NCI-H748 treated with DMSO at 0.1 percent for 48 hours (cell line): ENCODE measurements around the gene MUC5AC.
"Not testable (repeated sequence)": the region's sequence is repeated elsewhere in the genome, so short reads cannot be mapped to it uniquely, and the experiment has no call there.

Source experiments
- DNase-seq: peaks from one replicate; lab custom pipeline; 2025; lab: John Stamatoyannopoulos, UW

Gene MUC5AC

GRCh38 chr11:1147792-1148191 is 10.0 kb upstream of the MUC5AC start:
- DNase-seq, result no peak

GRCh38 chr11:1148752-1149180 is 9.0 kb upstream of the MUC5AC start:
- no peak for DNase-seq

GRCh38 chr11:1149545-1149944 is 8.2 kb upstream of the MUC5AC start:
- DNase-seq, result no peak

GRCh38 chr11:1150116-1150515 is 7.6 kb upstream of the MUC5AC start:
- no peak for DNase-seq

- DNase-seq, result no peak
These were observed 6.9 kb upstream of the MUC5AC start for GRCh38 chr11:1150769-1151365.

GRCh38 chr11:1151366-1152315 is 6.1 kb upstream of the MUC5AC start:
- no peak for DNase-seq

GRCh38 chr11:1152316-1153104 is 5.2 kb upstream of the MUC5AC start:
- DNase-seq, result no peak

- DNase-seq, result no peak
These were observed 4.4 kb upstream of the MUC5AC start for GRCh38 chr11:1153105-1153950.

- no peak for DNase-seq
These were observed 3.7 kb upstream of the MUC5AC start for GRCh38 chr11:1153951-1154493.

GRCh38 chr11:1154656-1155055 is 3.1 kb upstream of the MUC5AC start:
- DNase-seq, result not testable (repeated sequence)

- DNase-seq, result no peak
These were observed 2.5 kb upstream of the MUC5AC start for GRCh38 chr11:1155274-1155693.

- DNase-seq, result no peak
These were observed 1.0 kb upstream of the MUC5AC start for GRCh38 chr11:1156506-1157340.

- no peak for DNase-seq
These were observed 460 bp upstream of the MUC5AC start for GRCh38 chr11:1157341-1157644.

GRCh38 chr11:1158681-1159487 is 1.1 kb downstream of the MUC5AC start:
- DNase-seq, result no peak

- DNase-seq, result not testable (repeated sequence)
These were observed 1.9 kb downstream of the MUC5AC start for GRCh38 chr11:1159488-1160220.

- no peak for DNase-seq
These were observed 2.7 kb downstream of the MUC5AC start for GRCh38 chr11:1160231-1161101.

- DNase-seq, result no peak
These were observed 3.8 kb downstream of the MUC5AC start for GRCh38 chr11:1161410-1162137.
